HG03432 (cell line): ENCODE data around the gene EDN2.

Experiments
- ATAC-seq: cut with Tn5 transposase; IDR thresholded peaks from one replicate; pipeline ENCODE4 v1.9.1; 2021; ENCODE audit warnings: mild to moderate bottlenecking, moderate library complexity; ENCODE audit not compliant: unreplicated experiment

EDN2 gene

DNA sequence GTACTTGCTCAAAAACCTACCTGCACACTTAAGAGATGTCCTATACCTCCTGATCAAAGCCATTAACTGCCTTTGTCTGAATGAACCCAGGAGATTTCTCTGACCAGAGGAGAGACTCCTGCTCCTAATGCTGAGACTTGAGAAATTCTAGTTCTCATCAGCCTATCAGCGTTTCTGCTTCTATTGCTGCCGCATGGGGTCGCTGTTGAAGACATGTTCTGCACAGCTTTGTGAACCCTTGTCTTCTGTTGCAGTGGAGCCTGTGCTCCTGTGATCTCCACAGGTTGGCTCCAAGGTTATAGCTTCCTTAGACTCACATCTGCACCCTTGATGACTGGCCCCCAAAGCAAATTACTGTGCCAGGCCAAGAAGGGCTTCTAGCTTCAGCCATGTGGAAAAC, 40.2 kb downstream of the EDN2 start:
- ATAC-seq, result no peak

DNA sequence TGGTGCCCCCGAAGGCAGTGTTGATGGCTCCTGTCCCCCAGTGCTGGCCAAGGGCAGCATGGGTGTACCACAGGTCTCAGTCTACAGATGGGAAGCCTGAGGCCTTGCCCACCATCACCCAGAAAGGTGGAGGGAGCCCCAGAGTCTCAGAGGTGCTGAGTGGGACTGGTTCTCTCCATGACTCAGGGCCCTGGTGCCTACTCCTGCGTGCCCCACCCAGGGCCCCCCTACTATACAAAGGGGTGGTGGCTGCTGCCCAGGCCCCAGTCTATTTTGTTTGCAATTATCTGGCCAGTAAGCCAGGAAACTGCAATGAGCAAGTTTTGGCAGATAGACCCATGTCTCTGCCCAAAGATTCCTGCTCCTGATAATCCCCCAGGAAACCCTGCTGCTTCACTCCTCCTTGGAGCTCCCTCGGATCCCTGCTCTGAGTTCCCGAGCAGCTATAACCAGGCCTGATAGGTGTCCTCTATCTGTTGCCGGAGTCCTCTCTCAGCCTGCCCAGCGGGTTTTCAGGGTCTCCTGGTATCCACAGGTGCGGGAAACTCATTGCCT, 41.7 kb downstream of the EDN2 start:
- no peak for ATAC-seq

DNA sequence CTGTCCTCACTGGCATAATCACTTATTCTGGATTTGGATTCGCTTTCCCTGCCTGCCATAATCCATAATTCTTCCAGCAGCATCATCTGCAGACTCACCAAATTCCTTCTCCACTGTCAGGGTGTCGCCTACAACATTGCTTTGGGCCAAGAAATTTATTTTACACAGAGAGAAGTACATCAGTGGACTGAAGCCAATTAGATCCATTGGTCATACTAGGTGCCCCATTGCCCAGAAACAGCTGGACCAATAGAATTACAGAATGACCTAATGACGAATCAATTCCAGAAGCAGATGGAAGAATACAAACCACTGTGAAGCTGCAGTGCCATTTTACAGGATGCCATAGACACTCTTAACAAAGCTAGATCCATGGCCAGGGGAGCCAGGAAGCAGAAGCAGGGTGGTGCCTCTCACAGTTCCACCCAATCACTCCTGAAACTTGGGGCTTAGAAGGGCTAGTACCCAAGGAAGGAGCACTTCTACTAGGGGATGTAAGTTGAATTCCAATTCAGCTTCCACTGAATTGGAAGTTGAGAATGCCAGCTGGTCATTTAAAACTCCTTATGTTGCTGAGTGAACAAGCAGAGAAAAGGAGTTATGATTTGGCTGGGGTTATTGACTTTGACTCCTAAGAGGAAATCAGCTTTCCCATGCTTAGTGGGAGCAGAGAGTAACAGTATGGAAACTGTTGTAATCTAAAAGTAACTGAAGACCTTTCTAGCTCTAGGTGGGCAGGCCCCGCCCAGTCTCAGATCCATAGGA, 44.0 kb downstream of the EDN2 start:
- no peak for ATAC-seq

DNA sequence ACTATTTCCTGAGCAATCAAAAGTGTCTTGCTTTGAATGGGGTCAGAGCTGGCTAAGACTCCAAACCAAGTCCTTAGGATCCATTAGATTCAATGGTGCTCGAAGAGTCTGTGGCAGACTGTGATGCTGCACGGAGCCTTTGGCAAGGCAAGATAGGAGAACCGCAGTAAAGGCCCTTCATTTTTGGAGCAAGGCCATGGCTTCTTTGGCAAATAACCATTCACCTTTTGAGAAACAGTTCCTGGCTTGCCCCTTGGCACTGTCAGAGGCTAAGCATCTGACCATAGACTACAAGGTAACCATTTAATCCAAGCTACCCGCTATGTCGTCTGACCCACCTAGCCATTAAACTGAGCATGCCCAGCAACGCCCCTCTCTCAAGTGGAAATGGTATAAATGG, 45.2 kb downstream of the EDN2 start:
- ATAC-seq, result no peak

DNA sequence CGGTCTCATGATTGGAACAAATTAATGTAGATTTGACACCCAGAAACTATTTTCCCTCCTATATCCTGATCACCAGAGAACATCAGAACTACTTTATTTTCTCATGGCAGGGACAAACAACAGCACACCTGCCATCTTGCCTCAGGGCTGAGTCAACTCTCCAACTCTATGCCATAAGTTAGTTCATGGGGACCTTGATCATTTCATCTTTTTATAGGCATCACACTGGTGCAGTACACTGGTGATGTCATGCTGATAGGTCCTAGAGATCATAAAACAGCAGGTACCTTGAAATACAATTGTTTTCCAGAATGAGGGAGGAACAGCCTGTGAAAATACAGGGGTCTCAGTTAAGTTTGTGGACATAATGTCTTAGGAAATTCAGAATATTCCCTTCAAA, 45.8 kb downstream of the EDN2 start:
- no peak for ATAC-seq

DNA sequence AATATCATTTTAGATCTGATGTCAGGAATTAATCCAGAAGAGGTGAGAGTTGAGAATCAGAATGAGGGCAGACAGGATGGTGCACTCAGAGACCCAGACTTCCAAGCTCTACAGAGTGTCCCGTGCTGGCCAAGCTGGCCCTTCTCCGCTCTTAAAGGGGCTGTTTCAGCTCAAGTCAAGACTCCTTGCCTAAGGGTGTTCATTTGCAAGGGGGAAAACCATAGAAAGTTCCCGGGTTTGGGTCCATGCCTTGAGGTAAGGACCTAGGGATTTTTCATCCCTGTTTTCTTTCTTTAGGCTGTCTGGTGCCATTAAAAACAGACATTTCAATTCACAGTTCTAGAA, 47.5 kb downstream of the EDN2 start:
- no peak for ATAC-seq

DNA sequence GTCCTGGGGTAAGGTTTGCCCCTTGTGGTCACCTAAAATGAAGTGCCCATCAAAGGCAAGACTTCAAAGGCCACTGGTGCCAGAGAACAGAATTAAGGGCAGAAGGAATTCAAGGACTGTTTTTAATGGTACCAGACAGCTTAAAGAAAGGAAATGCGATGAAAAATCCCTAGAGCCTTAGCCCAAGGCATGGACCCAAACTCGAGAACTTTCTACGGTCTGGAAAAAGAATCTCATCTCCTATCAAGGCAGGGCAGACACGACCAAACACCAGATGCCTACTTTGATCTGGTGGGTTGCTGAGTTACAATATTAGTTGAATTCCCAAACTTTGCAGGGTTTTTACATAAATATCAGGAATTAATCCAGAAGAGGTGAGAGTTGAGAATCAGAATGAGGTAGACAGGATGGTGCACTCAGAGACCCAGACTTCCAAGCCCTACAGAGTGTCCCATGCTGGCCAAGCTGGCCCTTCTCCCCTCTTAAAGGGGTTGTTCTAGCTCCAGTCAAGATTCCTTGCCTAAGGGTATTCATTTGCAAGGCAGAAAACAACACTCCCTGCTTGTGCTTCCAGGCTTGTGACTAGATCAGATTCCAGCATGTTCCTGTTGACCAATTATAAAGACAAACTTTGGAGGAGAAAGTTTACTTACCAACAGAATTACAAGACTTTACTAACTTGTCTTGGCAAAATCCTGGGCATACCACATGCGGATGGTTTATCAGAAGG, 48.0 kb downstream of the EDN2 start:
- ATAC-seq, result no peak

DNA sequence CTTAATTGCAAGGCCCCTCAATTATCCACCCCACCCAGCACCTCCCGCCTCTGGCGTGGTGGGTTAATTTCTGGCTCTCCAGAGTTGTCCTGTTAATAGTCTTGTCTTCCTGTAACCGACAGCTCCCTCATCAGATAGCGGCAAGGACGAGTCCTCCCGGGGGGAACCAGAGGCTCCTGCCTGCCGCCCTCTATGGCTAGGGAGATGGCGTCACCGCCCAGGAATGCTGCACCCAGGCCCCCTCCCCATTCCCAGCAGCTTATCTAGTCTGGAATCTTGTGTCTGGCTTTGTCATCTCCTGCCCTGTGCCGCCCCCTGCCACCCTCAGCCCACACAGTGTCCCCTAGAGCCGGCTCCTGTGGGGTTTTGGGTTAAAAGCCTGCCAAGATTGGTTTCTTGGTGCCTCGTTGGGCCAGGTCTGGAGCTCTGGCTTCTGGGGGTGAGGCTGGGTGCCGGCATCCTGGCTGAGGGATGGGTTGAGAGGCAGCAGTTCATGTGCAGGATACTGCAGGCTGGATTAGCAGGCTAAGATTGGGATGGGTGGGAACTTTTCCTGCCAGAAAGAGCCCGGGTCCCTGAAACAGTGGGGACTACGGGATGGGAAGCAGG, 48.8 kb downstream of the EDN2 start:
- ATAC-seq, result no peak

DNA sequence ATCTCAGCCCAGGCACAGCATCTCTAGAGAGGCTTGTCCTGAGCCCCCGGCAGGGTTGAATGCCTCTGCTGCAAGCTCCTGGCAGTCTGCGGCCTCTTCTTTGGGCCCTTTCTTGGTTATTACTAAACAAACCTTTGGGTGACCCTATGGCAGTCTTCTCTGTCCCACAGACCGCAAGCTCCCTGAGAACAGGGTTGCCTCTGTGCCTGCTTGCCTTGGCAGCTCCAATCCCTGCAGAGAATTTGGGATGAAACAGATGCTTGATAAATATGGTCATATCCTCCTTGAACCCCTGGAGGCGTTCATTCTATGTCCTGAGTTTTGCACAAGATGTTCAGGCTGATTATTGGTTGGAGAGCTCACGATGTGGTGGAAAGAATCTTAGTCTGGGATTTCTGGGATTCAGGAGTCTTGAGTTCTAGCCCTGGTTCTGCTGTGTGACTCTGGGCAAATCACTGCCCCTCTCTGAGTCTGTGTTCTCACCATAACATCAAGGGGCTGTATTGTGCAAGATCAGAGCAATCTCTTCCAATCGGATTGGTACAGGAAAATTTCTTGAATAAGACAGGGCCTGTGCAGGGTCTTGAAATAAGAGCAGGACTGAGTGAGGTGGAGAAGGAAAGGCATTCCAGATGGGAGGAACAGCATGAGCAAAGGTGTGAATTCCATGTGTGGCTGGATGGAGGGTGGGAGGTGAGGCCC, 49.6 kb downstream of the EDN2 start:
- no peak for ATAC-seq

DNA sequence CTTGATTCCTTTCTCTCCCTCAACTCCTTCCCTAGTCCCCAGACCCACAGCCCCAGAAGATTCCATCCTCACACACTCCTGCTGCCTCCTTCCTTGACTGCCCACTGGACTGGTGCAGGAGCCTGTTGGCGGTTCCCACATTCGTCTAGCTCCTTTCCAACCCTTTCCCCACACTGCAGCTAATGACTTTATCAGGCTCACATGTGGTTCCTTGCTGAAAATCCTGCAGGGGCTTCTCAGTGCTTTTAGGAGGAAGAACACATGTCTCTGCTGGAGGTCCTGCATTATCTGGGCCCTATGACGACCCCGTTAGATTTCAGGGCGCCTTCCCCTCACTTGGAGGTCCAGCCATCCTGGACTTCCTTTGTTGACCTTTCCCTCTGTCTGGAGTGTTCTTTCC, 50.2 kb downstream of the EDN2 start:
- ATAC-seq, result no peak

DNA sequence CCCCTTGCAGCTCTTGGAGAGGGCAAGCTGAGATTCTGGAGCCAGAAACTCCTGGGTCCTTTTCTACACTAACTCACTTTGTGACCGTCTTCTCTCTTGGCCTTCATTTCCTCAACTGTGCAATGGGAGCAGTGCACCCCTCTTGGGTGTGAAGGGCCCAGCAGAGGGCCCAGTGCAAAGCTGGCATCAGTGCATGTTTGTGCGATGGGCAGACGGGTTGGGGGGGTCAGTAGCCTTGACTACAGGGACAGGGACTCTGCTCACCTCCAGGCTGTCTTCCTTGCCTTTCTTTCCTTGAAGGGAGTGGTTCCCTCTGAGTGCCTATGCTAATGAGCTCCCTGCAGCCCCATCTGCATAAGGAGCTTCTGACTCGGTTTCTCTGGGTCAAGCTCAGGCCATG, 51.0 kb downstream of the EDN2 start:
- no peak for ATAC-seq

DNA sequence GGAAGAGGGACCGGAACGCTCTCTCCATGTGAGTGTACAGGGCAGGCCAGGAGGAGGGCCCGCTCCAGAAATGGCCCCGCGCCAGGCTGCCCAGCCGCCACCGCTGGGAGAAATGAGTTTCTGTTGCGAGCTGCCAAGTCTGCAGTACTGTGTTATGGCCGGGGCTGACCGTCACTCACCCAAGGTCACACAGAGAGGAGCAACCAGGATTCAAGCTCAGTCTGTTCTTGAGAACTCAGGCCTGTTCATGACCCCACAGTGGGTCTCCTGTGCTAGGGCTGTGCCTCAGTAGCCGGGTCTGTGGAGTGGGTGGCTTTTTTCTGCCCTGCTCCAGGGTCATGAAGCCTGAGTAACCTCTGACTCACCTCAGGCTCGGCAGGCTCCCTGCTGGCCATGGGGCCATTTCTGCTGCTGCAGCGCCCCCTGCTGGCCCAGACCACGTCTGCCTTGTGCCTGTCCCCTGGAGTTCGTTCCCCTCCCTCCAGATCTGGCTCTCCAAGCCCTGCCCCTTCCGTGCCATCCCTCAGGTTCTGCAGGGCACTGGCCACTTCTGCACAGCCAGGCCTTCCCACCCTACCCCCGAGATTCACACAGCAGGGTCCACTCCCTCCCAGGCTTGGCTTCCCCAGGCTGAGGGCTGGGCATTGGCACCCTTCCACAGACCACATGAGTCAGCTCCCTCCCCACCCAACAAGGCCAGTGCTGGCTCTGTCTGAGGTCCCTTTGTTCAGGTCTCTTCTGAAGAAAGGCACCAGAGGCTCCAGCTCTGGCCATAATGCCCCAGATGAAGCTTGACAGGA, 51.8 kb downstream of the EDN2 start:
- no peak for ATAC-seq

DNA sequence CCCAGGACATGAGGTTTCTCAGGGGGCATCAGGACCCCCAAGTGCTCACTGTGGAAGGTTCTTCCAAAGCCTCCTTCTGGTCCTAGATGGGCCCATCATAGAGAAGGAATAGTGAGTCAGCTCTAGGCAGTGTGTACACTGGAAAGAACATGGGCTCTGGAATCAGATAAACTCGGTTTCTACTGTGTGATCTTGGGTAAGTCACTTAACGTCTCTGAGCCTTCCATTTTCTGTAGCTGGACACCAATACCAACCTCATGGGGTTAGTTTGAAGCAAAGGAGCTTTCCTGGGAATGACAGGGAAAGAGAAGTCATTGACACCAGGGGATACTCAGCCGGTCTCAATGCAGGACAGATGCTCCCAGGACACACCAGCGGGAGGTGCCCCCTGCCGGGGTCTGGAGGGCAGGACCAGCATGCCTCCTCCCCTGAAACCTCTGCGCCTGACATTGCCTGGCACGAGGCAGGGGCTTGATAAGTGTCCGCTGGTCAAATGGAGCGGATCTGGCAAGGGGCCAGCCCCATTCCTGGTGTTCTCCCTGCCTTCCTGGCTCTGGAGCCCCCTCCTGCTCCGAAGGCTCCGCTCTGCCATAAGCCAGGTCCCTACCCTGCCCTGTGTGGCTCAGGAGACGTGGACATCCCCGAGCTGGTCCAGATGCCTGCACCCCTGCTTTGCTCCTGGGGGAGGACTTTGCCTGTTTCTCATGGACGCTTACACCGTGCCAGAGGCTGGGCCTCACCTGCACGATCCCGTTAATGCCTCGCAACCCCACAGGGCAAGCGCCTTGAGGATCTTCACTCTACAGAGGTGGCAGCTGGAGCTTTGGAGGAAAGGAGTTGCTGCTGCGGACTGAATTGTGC, 52.8 kb downstream of the EDN2 start:
- ATAC-seq, result no peak

DNA sequence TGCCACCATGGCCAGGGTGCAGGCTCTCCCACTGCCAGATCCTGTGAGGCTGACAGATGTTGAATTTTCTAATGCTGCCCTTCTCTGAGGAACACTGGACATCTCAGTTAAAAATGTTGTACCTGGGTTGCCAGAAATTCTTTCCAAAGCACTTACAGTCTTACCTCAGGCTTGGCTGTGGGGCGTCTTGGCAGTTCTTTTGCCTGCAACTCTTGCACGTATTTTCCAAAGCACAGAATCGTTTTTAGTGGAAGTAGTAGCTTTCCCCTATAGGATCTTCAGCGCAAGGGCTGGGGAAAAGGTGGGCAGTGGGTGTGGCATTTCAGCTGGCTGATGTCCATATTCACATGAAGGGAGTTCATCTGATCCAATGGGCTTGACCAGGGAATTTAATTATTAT, 53.9 kb downstream of the EDN2 start:
- no peak for ATAC-seq

DNA sequence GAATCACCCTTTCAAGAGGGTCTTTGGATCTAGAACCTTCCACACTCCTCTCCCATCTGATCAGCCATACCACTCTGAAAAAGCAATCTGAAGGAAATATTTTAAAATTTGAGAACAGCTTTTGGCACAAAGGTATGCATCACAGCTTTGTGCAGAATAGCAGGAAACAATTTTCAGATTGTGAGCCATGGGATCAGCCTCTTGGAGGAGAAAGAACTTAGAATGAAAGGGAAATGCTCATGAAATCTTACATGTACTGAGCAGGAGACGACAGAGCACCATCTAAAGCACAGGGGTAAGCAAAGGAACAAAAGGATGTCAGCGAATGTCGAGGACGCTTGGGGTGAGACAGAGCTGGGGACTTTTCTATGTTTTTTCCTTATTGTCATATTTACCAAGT, 54.4 kb downstream of the EDN2 start:
- no peak for ATAC-seq

DNA sequence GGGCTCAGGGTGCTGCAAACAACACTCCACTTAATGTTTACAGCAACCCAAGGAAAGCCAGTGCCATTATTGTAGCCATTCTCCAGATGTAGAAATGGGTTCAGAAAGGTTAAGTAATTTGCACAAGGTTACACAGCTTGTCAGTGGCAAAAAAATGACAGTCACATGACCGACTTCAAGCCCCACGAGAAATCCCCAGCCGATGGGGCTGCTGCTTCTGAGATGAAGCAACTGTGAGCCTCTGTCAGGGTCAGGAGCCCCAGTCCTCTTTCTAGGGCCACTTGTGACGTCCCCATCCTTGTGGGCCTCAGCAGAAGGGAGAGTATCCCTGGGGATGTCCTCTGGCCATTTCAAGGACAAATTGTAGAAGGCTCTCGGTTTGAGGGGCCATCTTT, 54.8 kb downstream of the EDN2 start:
- no peak for ATAC-seq
